ENCODE data around the gene SART1.

SART1 gene

GRCh38 chr11:65925397-65925796 lies 36.1 kb upstream of the SART1 start:
- Histone ChIP-seq H3K9ac (ENCODE audit: insufficient read length) (no peak overlapping the region), H3K9me3 (ENCODE audit: low read depth, low read length) (no peaks in the 10 kb centered on the region), H3K27ac (no peak overlapping the region), H3K36me3 (ENCODE audit: insufficient read depth, low read length) (no peaks in the 10 kb centered on the region; the same call in 1 of the 2 replicates), H3K4me3 (no peak overlapping the region)
- no peak for TF ChIP-seq FOXP2 (optimal IDR thresholded peaks at IDR 0.05; ENCODE audit: control extremely low read depth, extremely low read length, insufficient read depth)
- TF ChIP-seq POLR2AphosphoS5 (IDR thresholded peaks at IDR 0.05; ENCODE audit: borderline replicate concordance, low read depth, low read length) = no peak
- TF ChIP-seq EZH2 (IDR thresholded peaks at IDR 0.05) = no peak
- DNase-seq (ENCODE audit: low read depth, low spot score) = no peak

GRCh38 chr11:65927904-65928397 lies 33.6 kb upstream of the SART1 start:
- TF ChIP-seq FOXP2 (optimal IDR thresholded peaks at IDR 0.05; ENCODE audit: control extremely low read depth, extremely low read length, insufficient read depth) = no peak
- TF ChIP-seq EZH2 (IDR thresholded peaks at IDR 0.05) = no peak
- no peak for TF ChIP-seq POLR2AphosphoS5 (IDR thresholded peaks at IDR 0.05; ENCODE audit: borderline replicate concordance, low read depth, low read length)
- Histone ChIP-seq H3K4me3 (no peak overlapping the region), H3K27ac (no peak overlapping the region), H3K9me3 (ENCODE audit: low read depth, low read length) (no peaks in the 10 kb centered on the region), H3K36me3 (ENCODE audit: insufficient read depth, low read length) (no peaks in the 10 kb centered on the region), H3K9ac (ENCODE audit: insufficient read length) (no peak overlapping the region)
- no peak for DNase-seq (ENCODE audit: low read depth, low spot score)

- Histone ChIP-seq H3K9ac (ENCODE audit: insufficient read length) (no peak overlapping the region), H3K27ac (no peak overlapping the region), H3K4me3 (no peak overlapping the region)
These were observed 32.9 kb upstream of the SART1 start for GRCh38 chr11:65928667-65929066.

GRCh38 chr11:65931773-65932557 lies 29.6 kb upstream of the SART1 start:
- Histone ChIP-seq H3K4me3 (no peak overlapping the region), H3K9me3 (ENCODE audit: low read depth, low read length) (no peaks in the 10 kb centered on the region), H3K9ac (ENCODE audit: insufficient read length) (no peak overlapping the region), H3K27ac (no peak overlapping the region), H3K36me3 (ENCODE audit: insufficient read depth, low read length) (no peaks in the 10 kb centered on the region)
- no peak for DNase-seq (ENCODE audit: low read depth, low spot score)
- no peak for TF ChIP-seq POLR2AphosphoS5 (IDR thresholded peaks at IDR 0.05; ENCODE audit: borderline replicate concordance, low read depth, low read length)
- no peak for TF ChIP-seq FOXP2 (optimal IDR thresholded peaks at IDR 0.05; ENCODE audit: control extremely low read depth, extremely low read length, insufficient read depth)
- no peak for TF ChIP-seq EZH2 (IDR thresholded peaks at IDR 0.05)

More at GRCh38 chr11:65928667-65929066, 32.9 kb upstream of the SART1 start:
- no peaks in the 10 kb centered on the region for H3K9me3 ChIP-seq (ENCODE audit: low read depth, low read length)
- TF ChIP-seq EZH2 (IDR thresholded peaks at IDR 0.05) (no peak), POLR2AphosphoS5 (IDR thresholded peaks at IDR 0.05; ENCODE audit: borderline replicate concordance, low read depth, low read length) (no peak), FOXP2 (optimal IDR thresholded peaks at IDR 0.05; ENCODE audit: control extremely low read depth, extremely low read length, insufficient read depth) (no peak)
- DNase-seq (ENCODE audit: low read depth, low spot score) = no peak
- no peaks in the 10 kb centered on the region for H3K36me3 ChIP-seq (ENCODE audit: insufficient read depth, low read length)

GRCh38 chr11:65932558-65932919 lies 29.0 kb upstream of the SART1 start:
- H3K9ac ChIP-seq (ENCODE audit: insufficient read length) = no peak overlapping the region
- TF ChIP-seq EZH2 (IDR thresholded peaks at IDR 0.05) (no peak), FOXP2 (optimal IDR thresholded peaks at IDR 0.05; ENCODE audit: control extremely low read depth, extremely low read length, insufficient read depth) (no peak), POLR2AphosphoS5 (IDR thresholded peaks at IDR 0.05; ENCODE audit: borderline replicate concordance, low read depth, low read length) (no peak)
- DNase-seq (ENCODE audit: low read depth, low spot score) = no peak

GRCh38 chr11:65934014-65934413 lies 27.5 kb upstream of the SART1 start:
- H3K9ac ChIP-seq (ENCODE audit: insufficient read length) = no peak overlapping the region
- no peak for DNase-seq (ENCODE audit: low read depth, low spot score)
- H3K4me3 ChIP-seq = no peak overlapping the region
- no peak overlapping the region for H3K27ac ChIP-seq
- H3K9me3 ChIP-seq (ENCODE audit: low read depth, low read length) = no peaks in the 10 kb centered on the region
- H3K36me3 ChIP-seq (ENCODE audit: insufficient read depth, low read length) = no peaks in the 10 kb centered on the region
- TF ChIP-seq FOXP2 (optimal IDR thresholded peaks at IDR 0.05; ENCODE audit: control extremely low read depth, extremely low read length, insufficient read depth) (no peak), EZH2 (IDR thresholded peaks at IDR 0.05) (no peak), POLR2AphosphoS5 (IDR thresholded peaks at IDR 0.05; ENCODE audit: borderline replicate concordance, low read depth, low read length) (no peak)

More at GRCh38 chr11:65932558-65932919, 29.0 kb upstream of the SART1 start:
- Histone ChIP-seq H3K9me3 (ENCODE audit: low read depth, low read length) (no peaks in the 10 kb centered on the region), H3K36me3 (ENCODE audit: insufficient read depth, low read length) (no peaks in the 10 kb centered on the region), H3K27ac (no peak overlapping the region), H3K4me3 (no peak overlapping the region)

- Histone ChIP-seq H3K9ac (ENCODE audit: insufficient read length) (no peak overlapping the region), H3K4me3 (no peak overlapping the region), H3K27ac (no peak overlapping the region), H3K9me3 (ENCODE audit: low read depth, low read length) (no peaks in the 10 kb centered on the region), H3K36me3 (ENCODE audit: insufficient read depth, low read length) (no peaks in the 10 kb centered on the region)
- no peak for DNase-seq (ENCODE audit: low read depth, low spot score)
- TF ChIP-seq EZH2 (IDR thresholded peaks at IDR 0.05) = no peak
- no peak for TF ChIP-seq FOXP2 (optimal IDR thresholded peaks at IDR 0.05; ENCODE audit: control extremely low read depth, extremely low read length, insufficient read depth)
- TF ChIP-seq POLR2AphosphoS5 (IDR thresholded peaks at IDR 0.05; ENCODE audit: borderline replicate concordance, low read depth, low read length) = no peak
These were observed 23.8 kb upstream of the SART1 start for GRCh38 chr11:65937766-65938165.

- TF ChIP-seq POLR2AphosphoS5 (IDR thresholded peaks at IDR 0.05; ENCODE audit: borderline replicate concordance, low read depth, low read length) (no peak), FOXP2 (optimal IDR thresholded peaks at IDR 0.05; ENCODE audit: control extremely low read depth, extremely low read length, insufficient read depth) (no peak), EZH2 (IDR thresholded peaks at IDR 0.05) (no peak)
- H3K27ac ChIP-seq = no peak overlapping the region
- H3K4me3 ChIP-seq = no peak overlapping the region
- no peak for DNase-seq (ENCODE audit: low read depth, low spot score)
- no peak overlapping the region for H3K9ac ChIP-seq (ENCODE audit: insufficient read length)
- no peaks in the 10 kb centered on the region for H3K36me3 ChIP-seq (ENCODE audit: insufficient read depth, low read length)
- H3K9me3 ChIP-seq (ENCODE audit: low read depth, low read length) = no peaks in the 10 kb centered on the region
These were observed 19.7 kb upstream of the SART1 start for GRCh38 chr11:65941720-65942310.

All from SK-N-MC (cell line).